Glutamatergic neuron (in vitro differentiated cells): ENCODE measurements around the gene SH3BP1. TPM values are rescaled to one million over a fixed set of nuclear protein-coding genes. Genes with fewer than 3 reads are reported as not detected.
A peak's percentile ranks its signal among the peaks of the same experiment; 100 is the strongest.
"Not testable (repeated sequence)": the region's sequence is repeated elsewhere in the genome, so short reads cannot be mapped to it uniquely, and the experiment has no call there.

Source experiments
- DNase-seq: peaks from one replicate; pipeline ENCODE4 v3.0.0; 2022
- H3K27ac Mint-ChIP-seq: one replicate; pipeline ENCODE4 v1.8.0; 2020; ENCODE audit warnings: mild to moderate bottlenecking, mixed read lengths, inconsistent platforms; ENCODE audit not compliant: unreplicated experiment
- H3K27me3 Mint-ChIP-seq: one replicate; pipeline ENCODE4 v1.8.0; 2020; ENCODE audit warnings: mild to moderate bottlenecking, moderate library complexity, mixed read lengths, inconsistent platforms; ENCODE audit not compliant: unreplicated experiment
- H3K36me3 Mint-ChIP-seq: one replicate; pipeline ENCODE4 v1.8.0; 2020; ENCODE audit warnings: mild to moderate bottlenecking, mixed read lengths, inconsistent platforms; ENCODE audit not compliant: unreplicated experiment
- H3K4me1 Mint-ChIP-seq: one replicate; pipeline ENCODE4 v1.8.0; 2020; ENCODE audit warnings: mild to moderate bottlenecking, low read depth, mixed read lengths, inconsistent platforms; ENCODE audit not compliant: unreplicated experiment
- H3K4me3 Mint-ChIP-seq: one replicate; pipeline ENCODE4 v1.8.0; 2020; ENCODE audit warnings: mild to moderate bottlenecking, mixed read lengths, inconsistent platforms; ENCODE audit not compliant: unreplicated experiment
- H3K9me3 Mint-ChIP-seq: one replicate; pipeline ENCODE4 v1.8.0; 2020; ENCODE audit warnings: mild to moderate bottlenecking, moderate library complexity, mixed read lengths, inconsistent platforms; ENCODE audit not compliant: unreplicated experiment
- CTCF ChIP-seq: fragments of 200-600 bp; sonication (generic); IDR thresholded peaks from one replicate; pipeline ENCODE4 v1.5.0; 2021; ENCODE audit not compliant: partially characterized antibody, unreplicated experiment
- total RNA-seq: library from RNA; stranded (reverse); fragmentation: NEBNext Ultra II Directional; extraction: Animal tissue kit (Norgen Biotek cat#: 25700); gene quantifications from one replicate; pipeline ENCODE4 v1.2.1, GENCODE V29; 2021; ENCODE audit not compliant: unreplicated experiment

Gene SH3BP1
- total RNA-seq, 1 donor from 2014 or later = 12.7 TPM

- no peak for TF ChIP-seq CTCF
- Mint-ChIP-seq H3K4me3 (no peak overlapping the region), H3K9me3 (no peaks in the 10 kb centered on the region), H3K27ac (no peak overlapping the region), H3K36me3 (no peaks in the 10 kb centered on the region), H3K4me1 (peaks cover 2% of the 10 kb centered on the region), H3K27me3 (no peaks in the 10 kb centered on the region)
- DNase-seq = no peak
Measured at GRCh38 chr22:37647317-37647716, 7.8 kb downstream of the SH3BP1 start.

- no peaks in the 10 kb centered on the region for H3K36me3 Mint-ChIP-seq
- H3K4me1 Mint-ChIP-seq = peaks cover 2% of the 10 kb centered on the region
- TF ChIP-seq CTCF = no peak
- H3K27ac Mint-ChIP-seq = no peak overlapping the region
- H3K4me3 Mint-ChIP-seq = no peak overlapping the region
- DNase-seq = no peak
- no peaks in the 10 kb centered on the region for H3K9me3 Mint-ChIP-seq
- no peaks in the 10 kb centered on the region for H3K27me3 Mint-ChIP-seq
Measured at GRCh38 chr22:37647928-37648327, 8.5 kb downstream of the SH3BP1 start.

- Mint-ChIP-seq H3K9me3 (no peaks in the 10 kb centered on the region), H3K27me3 (no peaks in the 10 kb centered on the region), H3K27ac (no peak overlapping the region), H3K4me1 (no peaks in the 10 kb centered on the region), H3K4me3 (no peak overlapping the region), H3K36me3 (no peaks in the 10 kb centered on the region)
- DNase-seq = no peak
- TF ChIP-seq CTCF = no peak
Measured at GRCh38 chr22:37650463-37651136, 11.1 kb downstream of the SH3BP1 start.

GRCh38 chr22:37654563-37655251 lies 15.2 kb downstream of the SH3BP1 start:
- Mint-ChIP-seq H3K27me3 (peaks cover 9% of the 10 kb centered on the region), H3K36me3 (no peaks in the 10 kb centered on the region), H3K4me3 (no peak overlapping the region), H3K9me3 (peaks cover 8% of the 10 kb centered on the region), H3K27ac (no peak overlapping the region), H3K4me1 (peaks cover 6% of the 10 kb centered on the region)
- TF ChIP-seq CTCF = no peak
- no peak for DNase-seq

- Mint-ChIP-seq H3K9me3 (peaks cover 8% of the 10 kb centered on the region), H3K4me1 (peaks cover 8% of the 10 kb centered on the region), H3K27me3 (peaks cover 9% of the 10 kb centered on the region), H3K36me3 (no peaks in the 10 kb centered on the region), H3K4me3 (no peak overlapping the region), H3K27ac (no peak overlapping the region)
- TF ChIP-seq CTCF = no peak
- DNase-seq = no peak
Measured at GRCh38 chr22:37655252-37655563, 15.7 kb downstream of the SH3BP1 start.

GRCh38 chr22:37656583-37656982 lies 17.1 kb downstream of the SH3BP1 start:
- Mint-ChIP-seq H3K27me3 (peaks cover 13% of the 10 kb centered on the region), H3K4me1 (peaks cover 19% of the 10 kb centered on the region), H3K4me3 (peak overlapping the region; percentile 38), H3K9me3 (peaks cover 12% of the 10 kb centered on the region)
- not testable (repeated sequence) for H3K36me3 Mint-ChIP-seq, H3K27ac Mint-ChIP-seq, DNase-seq
